ENCODE data around the gene PAGE3. TPM values are rescaled to one million over a fixed set of nuclear protein-coding genes. Genes with fewer than 3 reads are reported as not detected.

PAGE3 gene
- total RNA-seq, 2 donors from 2014 or later: not detected

- H3K27me3 ChIP-seq (ENCODE audit: control insufficient read depth, insufficient read depth, low read length, poor library complexity, severe bottlenecking): no peaks in the 10 kb centered on the region
- no peak overlapping the region for H3K4me3 ChIP-seq (ENCODE audit: low read length)
- H3K27ac ChIP-seq (ENCODE audit: low read depth, low read length): no peak overlapping the region
- H3K4me3 Mint-ChIP-seq: no peak overlapping the region
- H3K27me3 Mint-ChIP-seq (ENCODE audit: insufficient read depth): peaks cover 2% of the 10 kb centered on the region
- peaks cover 69% of the 10 kb centered on the region for H3K9me3 Mint-ChIP-seq
- DNase-seq: no peak
- no peak overlapping the region for H3K9ac ChIP-seq (ENCODE audit: extremely low read depth, low read length, poor library complexity, severe bottlenecking)
- H3K4me1 ChIP-seq (ENCODE audit: control insufficient read depth, insufficient read depth, low read length): no peaks in the 10 kb centered on the region
- H3K36me3 Mint-ChIP-seq (ENCODE audit: low read depth): no peaks in the 10 kb centered on the region
- WGBS, 2 experiments (ENCODE audit: insufficient coverage in 1 of 2, insufficient read length in 1 of 2): 81 to 93% methylated on average over 2 to 13 of the region's 13 CpGs
- no peaks in the 10 kb centered on the region for H3K4me1 Mint-ChIP-seq
- H3K9me3 ChIP-seq (ENCODE audit: control insufficient read depth, low read length): no peaks in the 10 kb centered on the region
- no peak overlapping the region for H3K27ac Mint-ChIP-seq
- H3K36me3 ChIP-seq (ENCODE audit: control insufficient read depth, insufficient read depth, low read length): no peaks in the 10 kb centered on the region
- TF ChIP-seq, protein P1, sequence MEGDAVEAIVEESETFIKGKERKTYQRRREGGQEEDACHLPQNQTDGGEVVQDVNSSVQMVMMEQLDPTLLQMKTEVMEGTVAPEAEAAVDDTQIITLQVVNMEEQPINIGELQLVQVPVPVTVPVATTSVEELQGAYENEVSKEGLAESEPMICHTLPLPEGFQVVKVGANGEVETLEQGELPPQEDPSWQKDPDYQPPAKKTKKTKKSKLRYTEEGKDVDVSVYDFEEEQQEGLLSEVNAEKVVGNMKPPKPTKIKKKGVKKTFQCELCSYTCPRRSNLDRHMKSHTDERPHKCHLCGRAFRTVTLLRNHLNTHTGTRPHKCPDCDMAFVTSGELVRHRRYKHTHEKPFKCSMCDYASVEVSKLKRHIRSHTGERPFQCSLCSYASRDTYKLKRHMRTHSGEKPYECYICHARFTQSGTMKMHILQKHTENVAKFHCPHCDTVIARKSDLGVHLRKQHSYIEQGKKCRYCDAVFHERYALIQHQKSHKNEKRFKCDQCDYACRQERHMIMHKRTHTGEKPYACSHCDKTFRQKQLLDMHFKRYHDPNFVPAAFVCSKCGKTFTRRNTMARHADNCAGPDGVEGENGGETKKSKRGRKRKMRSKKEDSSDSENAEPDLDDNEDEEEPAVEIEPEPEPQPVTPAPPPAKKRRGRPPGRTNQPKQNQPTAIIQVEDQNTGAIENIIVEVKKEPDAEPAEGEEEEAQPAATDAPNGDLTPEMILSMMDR (conservative IDR thresholded peaks at IDR 0.05): no peak
Measured at GRCh38 chrX:55210931-55211677, 53.6 kb downstream of the PAGE3 start.

Other genes with a start within 250 kb of the PAGE3 start
- 1 to 10 TPM in 1 of 2 donors, under 1 TPM in 1; 0.29 to 1.7 TPM for gene ALAS2, start 233.9 kb downstream of the PAGE3 start, total RNA-seq
- not detected for gene PAGE2B, start 189.9 kb downstream of the PAGE3 start, total RNA-seq
- not detected for gene PAGE2, start 175.9 kb downstream of the PAGE3 start, total RNA-seq
- not detected for gene PAGE5, start 44.6 kb downstream of the PAGE3 start, total RNA-seq
- 10 to 100 TPM; 19.6 to 37.9 TPM for gene MAGEH1, start 187.2 kb upstream of the PAGE3 start, total RNA-seq
- gene USP51, start 224.9 kb upstream of the PAGE3 start, total RNA-seq: 10 to 100 TPM; 15.6 to 18.0 TPM